Left ventricle myocardium inferior (tissue), 1 donor: ENCODE results near the gene DUSP2. TPM values are rescaled to one million over a fixed set of nuclear protein-coding genes. Genes with fewer than 3 reads are reported as not detected.

Experiments
- DNase-seq: peaks from one replicate; pipeline ENCODE4 v3.0.0-alpha.2; 2020
- H3K27ac ChIP-seq: fragments of 200-600 bp; replicated peaks from 2 replicates; pipeline ENCODE4 v1.8.0; 2021
- H3K27me3 ChIP-seq: fragments of 200-600 bp; 2 replicates; pipeline ENCODE4 v1.8.0; 2021; ENCODE audit warnings: low read depth
- H3K36me3 ChIP-seq: fragments of 200-600 bp; 2 replicates; pipeline ENCODE4 v1.8.0; 2021
- H3K4me1 ChIP-seq: fragments of 200-600 bp; 2 replicates; pipeline ENCODE4 v1.8.0; 2021
- H3K4me3 ChIP-seq: fragments of 200-600 bp; 2 replicates; pipeline ENCODE4 v1.8.0; 2021; ENCODE audit warnings: mild to moderate bottlenecking, moderate library complexity
- H3K9me3 ChIP-seq: fragments of 200-600 bp; replicated peaks from 2 replicates; pipeline ENCODE4 v1.8.0; 2021
- CTCF ChIP-seq: fragments of 200-600 bp; IDR thresholded peaks from 2 replicates; pipeline ENCODE4 v1.8.0; 2021; ENCODE audit warnings: antibody characterized with exemption, mild to moderate bottlenecking, borderline replicate concordance
- intact Hi-C: fragments of 100-400 bp; cut with micrococcal nuclease; formaldehyde crosslinking; loops from one replicate; pipeline ENCODE4 v1.11.0; 2022
- total RNA-seq: library from RNA; stranded (reverse); fragmentation: NEBNext Ultra II Directional; extraction: Animal tissue kit (Norgen Biotek cat#: 25700); gene quantifications from one replicate; pipeline ENCODE4 v1.2.1, GENCODE V29; 2021
- donor health status: DM: no; HTN: yes; CAD: no; lungs with severe emphysema.

Gene DUSP2
- total RNA-seq, 1 donor from 2014 or later, result 0.82 TPM

GRCh38 chr2:96135171-96135570 lies 10.1 kb downstream of the DUSP2 start:
- no peak for DNase-seq
- H3K9me3 ChIP-seq, result no peaks in the 10 kb centered on the region
- H3K27ac ChIP-seq, result no peak overlapping the region
- no peak overlapping the region for H3K4me3 ChIP-seq
- peaks cover 40% of the 10 kb centered on the region for H3K27me3 ChIP-seq
- no peak for TF ChIP-seq CTCF
- no peaks in the 10 kb centered on the region for H3K4me1 ChIP-seq
- intact Hi-C loops, result no loop called here
- no peaks in the 10 kb centered on the region for H3K36me3 ChIP-seq

- H3K4me3 ChIP-seq, result no peak overlapping the region
- H3K36me3 ChIP-seq, result no peaks in the 10 kb centered on the region
- H3K27ac ChIP-seq, result no peak overlapping the region
- no peak for TF ChIP-seq CTCF
- H3K27me3 ChIP-seq, result peaks cover 40% of the 10 kb centered on the region
- H3K9me3 ChIP-seq, result no peaks in the 10 kb centered on the region
- H3K4me1 ChIP-seq, result no peaks in the 10 kb centered on the region
- DNase-seq, result no peak
- intact Hi-C loops, result no loop called here
Measured at GRCh38 chr2:96134421-96134820, 10.8 kb downstream of the DUSP2 start.

GRCh38 chr2:96131813-96132745 lies 13.2 kb downstream of the DUSP2 start:
- H3K27ac ChIP-seq, result no peak overlapping the region
- H3K4me1 ChIP-seq, result no peaks in the 10 kb centered on the region
- no peaks in the 10 kb centered on the region for H3K36me3 ChIP-seq
- TF ChIP-seq CTCF, result no peak
- no peak overlapping the region for H3K4me3 ChIP-seq
- no peak for DNase-seq
- peaks cover 28% of the 10 kb centered on the region for H3K27me3 ChIP-seq
- intact Hi-C loops, result no loop called here
- H3K9me3 ChIP-seq, result no peaks in the 10 kb centered on the region

GRCh38 chr2:96131152-96131812 lies 14.0 kb downstream of the DUSP2 start:
- Histone ChIP-seq H3K9me3 (no peaks in the 10 kb centered on the region), H3K27ac (no peak overlapping the region), H3K4me3 (no peak overlapping the region), H3K27me3 (peaks cover 24% of the 10 kb centered on the region), H3K36me3 (no peaks in the 10 kb centered on the region), H3K4me1 (no peaks in the 10 kb centered on the region)
- no peak for TF ChIP-seq CTCF
- DNase-seq, result no peak
- intact Hi-C loops, result no loop called here

GRCh38 chr2:96130483-96130882 lies 14.8 kb downstream of the DUSP2 start:
- no peak for TF ChIP-seq CTCF
- H3K4me3 ChIP-seq, result no peak overlapping the region
- no peaks in the 10 kb centered on the region for H3K36me3 ChIP-seq
- H3K27ac ChIP-seq, result no peak overlapping the region
- intact Hi-C loops, result no loop called here
- no peaks in the 10 kb centered on the region for H3K4me1 ChIP-seq
- no peak for DNase-seq
- H3K9me3 ChIP-seq, result no peaks in the 10 kb centered on the region
- H3K27me3 ChIP-seq, result peaks cover 16% of the 10 kb centered on the region
